ENCODE data around the gene DLEC1. TPM values are rescaled to one million over a fixed set of nuclear protein-coding genes. Genes with fewer than 3 reads are reported as not detected.

The DLEC1 gene
- polyA plus RNA-seq, 1 donor from 2014 or later: 0.25 TPM

GRCh38 chr3:38100498-38100897 is 61.5 kb downstream of the DLEC1 start:
- no peaks in the 10 kb centered on the region for H3K9me2 ChIP-seq (ENCODE audit: insufficient read depth, low read length)
- no peak overlapping the region for H3K4me3 ChIP-seq (ENCODE audit: low read length)
- no peaks in the 10 kb centered on the region for H3K27me3 ChIP-seq (ENCODE audit: insufficient read depth, low read depth, low read length)
- H3K36me3 ChIP-seq (ENCODE audit: insufficient read depth, low read length): no peaks in the 10 kb centered on the region
- no peaks in the 10 kb centered on the region for H4K20me1 ChIP-seq (ENCODE audit: insufficient read depth)
- no peak overlapping the region for H3K4me2 ChIP-seq (ENCODE audit: low read length)
- no peaks in the 10 kb centered on the region for H3K9me3 ChIP-seq (ENCODE audit: low read length)
- H3K9ac ChIP-seq (ENCODE audit: low read length): no peak overlapping the region
- no peak overlapping the region for H3K27ac ChIP-seq (ENCODE audit: low read length)
- H3K79me2 ChIP-seq (replicated peaks; ENCODE audit: insufficient read depth, low read length): no peaks in the 10 kb centered on the region
- H2AFZ ChIP-seq (ENCODE audit: low read depth, low read length): no peak overlapping the region
- TF ChIP-seq RAD21 (conservative IDR thresholded peaks at IDR 0.05) (no peak), EZH2 (IDR thresholded peaks at IDR 0.05; ENCODE audit: borderline replicate concordance, insufficient read depth, low read length, poor library complexity, severe bottlenecking) (no peak)
- no peaks in the 10 kb centered on the region for H3F3A ChIP-seq (ENCODE audit: insufficient read depth, low read length, poor library complexity, severe bottlenecking)

- Histone ChIP-seq H3K4me3 (ENCODE audit: low read length) (no peak overlapping the region), H3K9me2 (ENCODE audit: insufficient read depth, low read length) (no peaks in the 10 kb centered on the region), H3K9ac (ENCODE audit: low read length) (no peak overlapping the region), H3K27me3 (ENCODE audit: insufficient read depth, low read depth, low read length) (no peaks in the 10 kb centered on the region), H2AFZ (ENCODE audit: low read depth, low read length) (no peak overlapping the region), H3K27ac (ENCODE audit: low read length) (no peak overlapping the region), H3K9me3 (ENCODE audit: low read length) (no peaks in the 10 kb centered on the region), H3K79me2 (replicated peaks; ENCODE audit: insufficient read depth, low read length) (no peaks in the 10 kb centered on the region), H3F3A (ENCODE audit: insufficient read depth, low read length, poor library complexity, severe bottlenecking) (no peaks in the 10 kb centered on the region), H3K36me3 (ENCODE audit: insufficient read depth, low read length) (no peaks in the 10 kb centered on the region), H4K20me1 (ENCODE audit: insufficient read depth) (no peaks in the 10 kb centered on the region), H3K4me2 (ENCODE audit: low read length) (no peak overlapping the region)
- TF ChIP-seq EZH2 (IDR thresholded peaks at IDR 0.05; ENCODE audit: borderline replicate concordance, insufficient read depth, low read length, poor library complexity, severe bottlenecking) (no peak), POLR2AphosphoS5 (IDR thresholded peaks at IDR 0.05) (no peak), SMC3 (conservative IDR thresholded peaks at IDR 0.05; ENCODE audit: poor library complexity) (no peak), MXI1 (conservative IDR thresholded peaks at IDR 0.05; ENCODE audit: poor library complexity, severe bottlenecking) (no peak), RAD21 (conservative IDR thresholded peaks at IDR 0.05) (no peak), EP300 (conservative IDR thresholded peaks at IDR 0.05; ENCODE audit: poor library complexity, severe bottlenecking) (no peak), TAF1 (IDR thresholded peaks at IDR 0.05; ENCODE audit: low read depth) (no peak), REST (IDR thresholded peaks at IDR 0.05; ENCODE audit: borderline replicate concordance) (no peak)
- TF ChIP-seq, protein P1, sequence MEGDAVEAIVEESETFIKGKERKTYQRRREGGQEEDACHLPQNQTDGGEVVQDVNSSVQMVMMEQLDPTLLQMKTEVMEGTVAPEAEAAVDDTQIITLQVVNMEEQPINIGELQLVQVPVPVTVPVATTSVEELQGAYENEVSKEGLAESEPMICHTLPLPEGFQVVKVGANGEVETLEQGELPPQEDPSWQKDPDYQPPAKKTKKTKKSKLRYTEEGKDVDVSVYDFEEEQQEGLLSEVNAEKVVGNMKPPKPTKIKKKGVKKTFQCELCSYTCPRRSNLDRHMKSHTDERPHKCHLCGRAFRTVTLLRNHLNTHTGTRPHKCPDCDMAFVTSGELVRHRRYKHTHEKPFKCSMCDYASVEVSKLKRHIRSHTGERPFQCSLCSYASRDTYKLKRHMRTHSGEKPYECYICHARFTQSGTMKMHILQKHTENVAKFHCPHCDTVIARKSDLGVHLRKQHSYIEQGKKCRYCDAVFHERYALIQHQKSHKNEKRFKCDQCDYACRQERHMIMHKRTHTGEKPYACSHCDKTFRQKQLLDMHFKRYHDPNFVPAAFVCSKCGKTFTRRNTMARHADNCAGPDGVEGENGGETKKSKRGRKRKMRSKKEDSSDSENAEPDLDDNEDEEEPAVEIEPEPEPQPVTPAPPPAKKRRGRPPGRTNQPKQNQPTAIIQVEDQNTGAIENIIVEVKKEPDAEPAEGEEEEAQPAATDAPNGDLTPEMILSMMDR (IDR thresholded peaks at IDR 0.05; ENCODE audit: poor library complexity, severe bottlenecking): no peak
These were observed 62.9 kb downstream of the DLEC1 start for GRCh38 chr3:38101811-38102443.
